GM12865 (cell line): ENCODE results near the gene FBXO42.

Experiments
- DNase-seq: peaks from one replicate; pipeline ENCODE4 v3.0.0; 2010; ENCODE audit warnings: low read depth
- H3K4me3 ChIP-seq: 2 replicates; pipeline ENCODE4 v1.5.1; 2011; ENCODE audit warnings: mild to moderate bottlenecking, low read depth, low read length, control low read depth
- TF ChIP-seq, protein P1 (sequence below): IDR thresholded peaks from 2 replicates; pipeline ENCODE4 v1.5.1; 2011; ENCODE audit warnings: low read length, control low read depth, low read depth, inconsistent platforms; ENCODE audit not compliant: insufficient read depth; ENCODE audit errors: missing control alignments

FBXO42 gene

DNA sequence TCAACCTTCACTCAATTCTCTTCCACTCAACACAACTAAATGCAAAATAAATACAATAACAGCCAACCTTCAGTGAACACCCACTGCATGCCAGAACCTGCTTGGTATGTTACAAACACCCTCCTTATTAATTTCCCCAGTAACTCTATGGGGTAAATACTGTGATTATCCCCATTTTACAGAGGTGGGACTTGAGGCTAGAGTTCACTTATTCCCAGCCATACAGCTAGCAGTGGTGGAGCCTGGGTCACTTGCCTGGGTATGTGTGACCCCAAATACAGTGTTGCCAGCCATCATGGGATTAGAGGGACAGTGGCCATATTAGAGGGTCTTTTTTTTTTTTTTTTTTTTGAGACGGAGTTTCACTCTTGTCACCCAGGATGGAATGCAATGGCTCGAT lies 116.9 kb downstream of the FBXO42 start:
- no peak for DNase-seq
- TF ChIP-seq, protein P1, sequence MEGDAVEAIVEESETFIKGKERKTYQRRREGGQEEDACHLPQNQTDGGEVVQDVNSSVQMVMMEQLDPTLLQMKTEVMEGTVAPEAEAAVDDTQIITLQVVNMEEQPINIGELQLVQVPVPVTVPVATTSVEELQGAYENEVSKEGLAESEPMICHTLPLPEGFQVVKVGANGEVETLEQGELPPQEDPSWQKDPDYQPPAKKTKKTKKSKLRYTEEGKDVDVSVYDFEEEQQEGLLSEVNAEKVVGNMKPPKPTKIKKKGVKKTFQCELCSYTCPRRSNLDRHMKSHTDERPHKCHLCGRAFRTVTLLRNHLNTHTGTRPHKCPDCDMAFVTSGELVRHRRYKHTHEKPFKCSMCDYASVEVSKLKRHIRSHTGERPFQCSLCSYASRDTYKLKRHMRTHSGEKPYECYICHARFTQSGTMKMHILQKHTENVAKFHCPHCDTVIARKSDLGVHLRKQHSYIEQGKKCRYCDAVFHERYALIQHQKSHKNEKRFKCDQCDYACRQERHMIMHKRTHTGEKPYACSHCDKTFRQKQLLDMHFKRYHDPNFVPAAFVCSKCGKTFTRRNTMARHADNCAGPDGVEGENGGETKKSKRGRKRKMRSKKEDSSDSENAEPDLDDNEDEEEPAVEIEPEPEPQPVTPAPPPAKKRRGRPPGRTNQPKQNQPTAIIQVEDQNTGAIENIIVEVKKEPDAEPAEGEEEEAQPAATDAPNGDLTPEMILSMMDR: no peak
- H3K4me3 ChIP-seq: no peak overlapping the region

DNA sequence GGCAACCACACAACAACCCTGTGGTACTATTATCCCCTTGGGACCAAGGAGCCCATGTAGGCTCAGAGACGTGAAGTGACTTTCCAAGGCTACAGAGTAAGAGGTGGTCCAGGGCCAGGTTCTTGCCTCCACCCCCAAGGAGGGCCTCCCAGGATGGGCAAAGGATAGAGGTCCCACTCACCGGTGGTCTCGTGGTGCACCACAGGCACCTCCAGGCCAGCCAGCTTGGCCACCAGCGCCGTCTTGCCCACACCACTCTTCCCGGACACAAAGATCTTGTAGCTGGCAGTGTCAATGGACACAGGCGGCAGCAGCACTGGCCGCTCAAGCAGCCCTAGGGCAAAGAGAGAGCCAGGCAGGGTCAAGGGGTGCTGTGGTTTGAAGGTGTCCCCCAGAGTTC lies 118.8 kb downstream of the FBXO42 start:
- TF ChIP-seq, protein P1: no peak
- no peak for DNase-seq
- H3K4me3 ChIP-seq: no peak overlapping the region

DNA sequence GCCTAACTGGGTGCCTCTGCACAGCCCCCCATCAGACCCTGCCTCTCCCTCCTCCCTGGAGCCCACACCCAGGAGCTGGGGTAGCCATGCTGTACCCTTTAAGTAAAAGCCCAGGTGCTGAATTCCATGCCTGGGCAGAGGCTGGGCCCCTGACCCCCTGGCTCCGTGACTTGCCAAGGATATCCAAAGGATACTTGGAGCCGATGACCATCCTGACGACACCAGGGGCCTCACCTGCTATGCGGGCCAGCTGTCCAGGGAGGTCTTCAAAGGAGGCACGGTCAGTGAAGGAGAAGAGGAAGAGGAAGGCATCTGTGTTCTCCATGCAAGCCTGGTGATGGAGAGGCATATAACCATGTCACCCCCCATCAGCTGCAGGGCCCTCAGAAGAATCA lies 120.0 kb downstream of the FBXO42 start:
- no peak for DNase-seq
- TF ChIP-seq, protein P1: no peak
- H3K4me3 ChIP-seq: no peak overlapping the region

DNA sequence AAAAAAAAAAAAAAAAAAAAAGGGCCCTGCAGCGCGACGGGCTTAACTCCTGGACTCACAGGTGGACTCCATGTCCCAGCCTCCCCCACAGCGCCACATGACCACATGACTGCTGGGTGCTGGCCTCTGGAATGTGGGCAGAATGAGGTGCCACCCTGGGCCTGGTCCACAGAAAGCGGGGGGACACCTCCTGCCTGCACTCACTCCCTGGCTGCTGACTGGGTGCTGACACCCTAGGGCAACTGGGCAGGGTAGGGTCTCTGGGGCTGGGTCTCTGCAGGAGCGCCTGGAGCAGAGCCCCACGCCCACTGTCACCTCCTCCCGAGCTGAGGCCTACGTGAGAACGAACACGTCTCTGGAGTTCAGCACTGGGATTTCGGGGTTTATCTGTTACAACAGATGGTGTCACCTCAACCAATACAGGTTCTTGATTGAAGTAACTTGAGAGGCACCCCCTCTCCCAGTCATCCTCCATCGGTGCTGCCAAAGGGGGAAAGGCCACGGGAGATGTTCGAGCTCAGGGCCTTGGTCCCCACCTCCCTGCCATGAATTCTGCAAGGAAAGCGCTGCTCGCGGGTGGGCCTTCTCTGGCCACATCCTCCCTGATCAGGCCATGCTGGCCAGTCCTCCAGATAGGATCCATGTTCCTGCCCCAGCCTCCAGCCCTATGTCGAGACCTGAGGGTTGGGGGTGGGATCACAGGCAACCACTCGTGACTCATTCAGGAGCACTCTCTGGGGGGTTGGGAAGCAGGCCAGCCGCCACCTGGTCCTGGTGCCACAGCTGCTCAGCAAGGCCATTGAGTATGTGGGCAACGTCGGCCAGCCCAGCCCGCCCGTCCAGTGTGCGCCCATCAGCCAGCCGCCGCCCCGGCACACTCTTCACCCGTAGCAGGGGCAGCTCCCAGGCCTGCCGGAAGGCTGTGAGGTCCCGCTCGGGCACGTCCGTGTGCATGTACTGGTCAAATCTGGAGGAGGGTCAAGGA lies 120.7 kb downstream of the FBXO42 start:
- H3K4me3 ChIP-seq: no peak overlapping the region
- no peak for DNase-seq
- TF ChIP-seq, protein P1: no peak

DNA sequence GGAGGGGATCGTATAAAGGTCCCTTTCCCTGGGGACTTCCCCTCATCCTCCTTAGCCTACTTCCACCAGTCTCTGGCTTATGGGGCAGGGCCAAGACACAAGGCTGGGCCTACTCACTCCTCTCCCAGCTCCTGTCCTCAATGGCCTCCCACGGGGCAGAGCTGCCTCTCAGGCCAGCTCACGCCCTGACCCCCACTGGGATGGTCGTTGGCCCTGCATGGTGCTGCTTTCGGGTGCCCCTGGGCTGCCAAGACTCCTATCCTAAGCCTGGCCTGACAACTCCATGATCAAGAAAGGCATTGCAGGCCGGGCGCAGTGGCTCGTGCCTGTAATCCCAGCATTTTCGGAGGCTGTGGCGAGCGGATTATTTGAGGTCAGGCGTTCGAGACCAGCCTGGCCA lies 121.5 kb downstream of the FBXO42 start:
- TF ChIP-seq, protein P1: no peak
- no peak overlapping the region for H3K4me3 ChIP-seq
- DNase-seq: no peak

DNA sequence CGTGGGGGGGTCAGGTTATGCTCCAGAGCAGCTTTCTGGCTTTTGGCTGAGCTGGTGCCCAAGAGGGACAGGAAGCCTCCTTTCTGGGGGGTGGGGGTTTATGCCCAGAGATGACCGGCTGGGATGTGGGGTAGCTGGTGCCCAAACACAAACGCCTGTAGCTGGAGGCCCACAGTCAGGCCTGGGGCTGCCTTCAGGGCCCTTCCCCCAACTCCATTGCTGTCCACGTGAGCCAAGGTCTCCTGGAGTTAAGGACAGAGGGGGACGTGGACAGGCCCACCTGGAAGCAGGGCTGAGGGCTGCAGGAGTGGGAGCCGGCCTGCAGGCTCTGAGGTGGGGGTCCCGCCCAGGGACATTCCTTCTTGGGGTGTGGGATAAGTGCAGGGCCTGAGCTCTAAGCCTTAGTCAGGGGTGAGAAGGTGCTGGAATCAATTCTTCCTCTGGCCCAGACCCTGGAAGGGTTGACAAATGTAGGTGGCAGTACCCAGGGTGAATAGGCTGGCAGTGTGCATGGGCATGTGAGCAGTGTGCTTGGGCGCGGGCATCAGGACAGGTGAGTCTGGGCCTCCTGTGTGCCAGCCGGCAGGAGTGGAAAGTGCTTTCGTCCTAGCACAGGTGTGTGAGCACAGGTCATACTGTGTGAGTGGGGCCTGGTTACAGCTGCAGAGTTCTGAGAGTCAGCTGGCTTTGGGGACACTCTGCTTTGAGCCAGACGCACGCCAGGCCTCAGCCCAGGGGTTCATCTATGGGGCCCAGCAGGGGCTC lies 122.1 kb downstream of the FBXO42 start:
- no peak for DNase-seq
- TF ChIP-seq, protein P1: no peak
- H3K4me3 ChIP-seq: no peak overlapping the region
